HepG2 (cell line): Measurements from ENCODE around the gene ZDHHC14. TPM values are rescaled to one million over a fixed set of nuclear protein-coding genes. Genes with fewer than 3 reads are reported as not detected.
A peak's percentile ranks its signal among the peaks of the same experiment; 100 is the strongest.

Experiments used
- FOXA3 ChIP-seq: IDR thresholded peaks from 2 replicates; pipeline ENCODE4 v1.6.1; 2016; ENCODE audit warnings: missing genetic modification reagents, missing compliant biosample characterization
- GPN1 ChIP-seq: sonication (generic); formaldehyde crosslinking; IDR thresholded peaks from 2 replicates; pipeline ENCODE4 v1.5.1; 2020; ENCODE audit warnings: missing genetic modification reagents, borderline replicate concordance
- MEF2D ChIP-seq: sonication (generic); formaldehyde crosslinking; IDR thresholded peaks from 2 replicates; pipeline ENCODE4 v1.5.1; 2020; ENCODE audit warnings: mild to moderate bottlenecking, missing genetic modification reagents
- NFYB ChIP-seq: sonication (generic); formaldehyde crosslinking; IDR thresholded peaks from 2 replicates; pipeline ENCODE4 v1.4.0; 2020; ENCODE audit warnings: missing genetic modification reagents
- NR2C2 ChIP-seq: sonication (generic); formaldehyde crosslinking; IDR thresholded peaks from 2 replicates; pipeline ENCODE4 v1.4.0; 2020; ENCODE audit warnings: missing genetic modification reagents, mild to moderate bottlenecking, moderate library complexity, borderline replicate concordance
- NRL ChIP-seq: sonication (generic); formaldehyde crosslinking; IDR thresholded peaks from 2 replicates; pipeline ENCODE4 v1.5.0; 2020; ENCODE audit warnings: missing genetic modification reagents, mild to moderate bottlenecking, moderate library complexity, borderline replicate concordance
- PRPF4 ChIP-seq: fragments of 200-400 bp; formaldehyde crosslinking; IDR thresholded peaks from 2 replicates; pipeline ENCODE4 v1.6.1; 2016; ENCODE audit warnings: low read length, low read depth; ENCODE audit not compliant: poor library complexity, severe bottlenecking
- SMAD1 ChIP-seq: sonication (generic); formaldehyde crosslinking; IDR thresholded peaks from 2 replicates; pipeline ENCODE4 v1.4.0; 2020; ENCODE audit warnings: missing genetic modification reagents, low read depth, mild to moderate bottlenecking, borderline replicate concordance
- TEAD3 ChIP-seq: optimal IDR thresholded peaks from 2 replicates; pipeline ENCODE3; 2016; ENCODE audit warnings: borderline replicate concordance
- ZNF12 ChIP-seq: sonication (generic); formaldehyde crosslinking; IDR thresholded peaks from 2 replicates; pipeline ENCODE4 v1.5.0; 2020; ENCODE audit warnings: missing genetic modification reagents
- ZNF678 ChIP-seq: sonication (generic); formaldehyde crosslinking; IDR thresholded peaks from 2 replicates; pipeline ENCODE4 v1.4.0; 2020; ENCODE audit warnings: mild to moderate bottlenecking, missing genetic modification reagents
- ZNF775 ChIP-seq: sonication (generic); formaldehyde crosslinking; IDR thresholded peaks from 2 replicates; pipeline ENCODE4 v1.4.0; 2020; ENCODE audit warnings: missing genetic modification reagents, mild to moderate bottlenecking, moderate library complexity, borderline replicate concordance
- ZNF781 ChIP-seq: sonication (generic); formaldehyde crosslinking; IDR thresholded peaks from 2 replicates; pipeline ENCODE4 v1.5.1; 2020; ENCODE audit warnings: borderline replicate concordance, mild to moderate bottlenecking, missing genetic modification reagents; ENCODE audit errors: not compliant biosample characterization
- ZNF788 ChIP-seq: sonication (generic); formaldehyde crosslinking; IDR thresholded peaks from 2 replicates; pipeline ENCODE4 v1.5.0; 2020; ENCODE audit warnings: mild to moderate bottlenecking, missing genetic modification reagents, borderline replicate concordance
- ZSCAN25 ChIP-seq: sonication (generic); formaldehyde crosslinking; IDR thresholded peaks from 2 replicates; pipeline ENCODE4 v1.8.0; 2022; ENCODE audit warnings: mild to moderate bottlenecking, missing genetic modification reagents
- polyA plus RNA-seq, 8 experiments: library from polyadenylated mRNA; depleted of rRNA in 3 of 8; stranded (reverse) in 7 of 8; unstranded in 1 of 8; fragments of >200 nt; fragmentation: Illumina TruSeq in 4 of 8; extraction: Trizol in 4 of 8; gene quantifications; 2 replicates each; pipeline versions ENCODE4 v1.2.1 to v1.2.3, GENCODE V29; 2011 to 2016; ENCODE audit warnings: low read depth in 4 of 8, missing spikeins in 1 of 8, mixed read lengths in 1 of 8; ENCODE audit not compliant: insufficient read depth in 1 of 8
- total RNA-seq, 5 experiments: library from RNA; depleted of rRNA; stranded (reverse); fragments of >200 nt; fragmentation: Illumina TruSeq; extraction: Trizol; gene quantifications; 2 replicates each; pipeline ENCODE4 v1.2.3, GENCODE V29; 2016; ENCODE audit warnings: low read depth in 1 of 5
- TF ChIP-seq, protein P1 (sequence below): sonication (generic); formaldehyde crosslinking; IDR thresholded peaks from 2 replicates; pipeline ENCODE4 v1.9.0; 2021; ENCODE audit warnings: mild to moderate bottlenecking, missing genetic modification reagents
- TF ChIP-seq, protein P2 (sequence below): sonication (generic); formaldehyde crosslinking; IDR thresholded peaks from 2 replicates; pipeline ENCODE4 v1.8.1; 2023; ENCODE audit warnings: mild to moderate bottlenecking, missing genetic modification reagents
- TF ChIP-seq, protein P3 (sequence below): IDR thresholded peaks from 2 replicates; pipeline ENCODE4 v1.6.1; 2016; ENCODE audit warnings: missing genetic modification reagents, missing compliant biosample characterization
- TF ChIP-seq, protein P4 (sequence below): sonication (generic); formaldehyde crosslinking; IDR thresholded peaks from 2 replicates; pipeline ENCODE4 v1.4.0; 2020; ENCODE audit warnings: mild to moderate bottlenecking, missing genetic modification reagents

Gene ZDHHC14
- total and polyA plus RNA-seq, 2 of the 13 experiments (the other 11 are each of a cell fraction or from before 2014, with no cell fraction given): 3.7 to 9.5 TPM

DNA sequence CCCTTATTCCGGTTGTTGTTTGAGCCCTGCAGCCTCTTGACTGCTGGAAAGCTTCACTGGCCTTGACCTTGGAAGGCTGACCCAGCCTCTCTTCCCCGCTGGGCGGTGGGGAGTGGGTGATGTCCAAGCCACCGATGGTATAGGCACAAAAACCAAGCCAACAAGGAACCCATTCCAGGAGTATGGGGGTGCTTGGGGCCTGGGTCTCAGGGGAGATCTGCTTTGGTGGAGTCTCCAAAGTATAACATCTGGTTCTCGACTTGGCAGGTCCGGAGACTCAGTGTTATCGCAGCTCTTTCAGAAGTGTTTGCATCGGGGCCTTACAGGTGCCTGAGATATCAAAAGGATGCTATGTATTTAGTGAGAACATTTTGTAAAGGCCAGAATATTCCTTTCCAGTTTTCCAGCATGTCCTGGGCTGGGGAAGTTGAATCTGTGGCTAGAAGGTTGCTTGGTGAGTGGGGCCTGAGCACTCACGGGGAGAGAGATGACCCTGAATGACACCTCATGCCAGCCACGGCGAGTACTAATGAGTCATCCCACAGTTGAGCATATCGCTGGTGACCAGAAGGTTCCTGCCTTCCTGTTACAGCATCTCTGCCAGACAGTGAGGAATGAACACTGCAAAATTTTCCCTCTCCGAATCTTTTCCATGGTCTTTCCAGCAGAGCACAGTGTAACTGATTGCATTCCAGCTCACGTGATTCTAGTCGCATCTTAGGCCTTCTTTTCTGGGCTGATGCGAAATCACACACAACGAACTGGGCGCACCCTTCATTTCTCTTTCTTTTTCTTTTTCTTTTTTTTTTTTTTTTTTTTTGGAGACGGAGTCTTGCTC lies 133.9 kb downstream of the ZDHHC14 start (continued):
- TF ChIP-seq, protein P1, sequence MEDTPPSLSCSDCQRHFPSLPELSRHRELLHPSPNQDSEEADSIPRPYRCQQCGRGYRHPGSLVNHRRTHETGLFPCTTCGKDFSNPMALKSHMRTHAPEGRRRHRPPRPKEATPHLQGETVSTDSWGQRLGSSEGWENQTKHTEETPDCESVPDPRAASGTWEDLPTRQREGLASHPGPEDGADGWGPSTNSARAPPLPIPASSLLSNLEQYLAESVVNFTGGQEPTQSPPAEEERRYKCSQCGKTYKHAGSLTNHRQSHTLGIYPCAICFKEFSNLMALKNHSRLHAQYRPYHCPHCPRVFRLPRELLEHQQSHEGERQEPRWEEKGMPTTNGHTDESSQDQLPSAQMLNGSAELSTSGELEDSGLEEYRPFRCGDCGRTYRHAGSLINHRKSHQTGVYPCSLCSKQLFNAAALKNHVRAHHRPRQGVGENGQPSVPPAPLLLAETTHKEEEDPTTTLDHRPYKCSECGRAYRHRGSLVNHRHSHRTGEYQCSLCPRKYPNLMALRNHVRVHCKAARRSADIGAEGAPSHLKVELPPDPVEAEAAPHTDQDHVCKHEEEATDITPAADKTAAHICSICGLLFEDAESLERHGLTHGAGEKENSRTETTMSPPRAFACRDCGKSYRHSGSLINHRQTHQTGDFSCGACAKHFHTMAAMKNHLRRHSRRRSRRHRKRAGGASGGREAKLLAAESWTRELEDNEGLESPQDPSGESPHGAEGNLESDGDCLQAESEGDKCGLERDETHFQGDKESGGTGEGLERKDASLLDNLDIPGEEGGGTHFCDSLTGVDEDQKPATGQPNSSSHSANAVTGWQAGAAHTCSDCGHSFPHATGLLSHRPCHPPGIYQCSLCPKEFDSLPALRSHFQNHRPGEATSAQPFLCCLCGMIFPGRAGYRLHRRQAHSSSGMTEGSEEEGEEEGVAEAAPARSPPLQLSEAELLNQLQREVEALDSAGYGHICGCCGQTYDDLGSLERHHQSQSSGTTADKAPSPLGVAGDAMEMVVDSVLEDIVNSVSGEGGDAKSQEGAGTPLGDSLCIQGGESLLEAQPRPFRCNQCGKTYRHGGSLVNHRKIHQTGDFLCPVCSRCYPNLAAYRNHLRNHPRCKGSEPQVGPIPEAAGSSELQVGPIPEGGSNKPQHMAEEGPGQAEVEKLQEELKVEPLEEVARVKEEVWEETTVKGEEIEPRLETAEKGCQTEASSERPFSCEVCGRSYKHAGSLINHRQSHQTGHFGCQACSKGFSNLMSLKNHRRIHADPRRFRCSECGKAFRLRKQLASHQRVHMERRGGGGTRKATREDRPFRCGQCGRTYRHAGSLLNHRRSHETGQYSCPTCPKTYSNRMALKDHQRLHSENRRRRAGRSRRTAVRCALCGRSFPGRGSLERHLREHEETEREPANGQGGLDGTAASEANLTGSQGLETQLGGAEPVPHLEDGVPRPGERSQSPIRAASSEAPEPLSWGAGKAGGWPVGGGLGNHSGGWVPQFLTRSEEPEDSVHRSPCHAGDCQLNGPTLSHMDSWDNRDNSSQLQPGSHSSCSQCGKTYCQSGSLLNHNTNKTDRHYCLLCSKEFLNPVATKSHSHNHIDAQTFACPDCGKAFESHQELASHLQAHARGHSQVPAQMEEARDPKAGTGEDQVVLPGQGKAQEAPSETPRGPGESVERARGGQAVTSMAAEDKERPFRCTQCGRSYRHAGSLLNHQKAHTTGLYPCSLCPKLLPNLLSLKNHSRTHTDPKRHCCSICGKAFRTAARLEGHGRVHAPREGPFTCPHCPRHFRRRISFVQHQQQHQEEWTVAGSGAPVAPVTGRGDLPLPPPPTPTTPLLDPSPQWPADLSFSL (CRISPR knock-in tag): no peak
- TF ChIP-seq ZNF781 (CRISPR knock-in tag) (no peak), ZSCAN25 (CRISPR knock-in tag) (no peak; the same call in 1 of the 2 replicates), ZNF788 (CRISPR knock-in tag) (no peak), ZNF678 (CRISPR knock-in tag) (no peak), GPN1 (CRISPR knock-in tag) (no peak), ZNF775 (no peak), NFYB (CRISPR knock-in tag) (no peak), NRL (CRISPR knock-in tag) (no peak), TEAD3 (peak; percentile 76), NR2C2 (CRISPR knock-in tag) (no peak), PRPF4 (no peak), FOXA3 (CRISPR knock-in tag) (peak; percentile 55; the same call in 1 of the 2 replicates), SMAD1 (CRISPR knock-in tag) (no peak), MEF2D (CRISPR knock-in tag) (no peak), ZNF12 (CRISPR knock-in tag) (peak; percentile 98)
- TF ChIP-seq, protein P2, sequence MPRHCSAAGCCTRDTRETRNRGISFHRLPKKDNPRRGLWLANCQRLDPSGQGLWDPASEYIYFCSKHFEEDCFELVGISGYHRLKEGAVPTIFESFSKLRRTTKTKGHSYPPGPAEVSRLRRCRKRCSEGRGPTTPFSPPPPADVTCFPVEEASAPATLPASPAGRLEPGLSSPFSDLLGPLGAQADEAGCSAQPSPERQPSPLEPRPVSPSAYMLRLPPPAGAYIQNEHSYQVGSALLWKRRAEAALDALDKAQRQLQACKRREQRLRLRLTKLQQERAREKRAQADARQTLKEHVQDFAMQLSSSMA: no peak
- TF ChIP-seq, protein P3, sequence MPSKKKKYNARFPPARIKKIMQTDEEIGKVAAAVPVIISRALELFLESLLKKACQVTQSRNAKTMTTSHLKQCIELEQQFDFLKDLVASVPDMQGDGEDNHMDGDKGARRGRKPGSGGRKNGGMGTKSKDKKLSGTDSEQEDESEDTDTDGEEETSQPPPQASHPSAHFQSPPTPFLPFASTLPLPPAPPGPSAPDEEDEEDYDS (CRISPR knock-in tag): no peak
- TF ChIP-seq, protein P4, sequence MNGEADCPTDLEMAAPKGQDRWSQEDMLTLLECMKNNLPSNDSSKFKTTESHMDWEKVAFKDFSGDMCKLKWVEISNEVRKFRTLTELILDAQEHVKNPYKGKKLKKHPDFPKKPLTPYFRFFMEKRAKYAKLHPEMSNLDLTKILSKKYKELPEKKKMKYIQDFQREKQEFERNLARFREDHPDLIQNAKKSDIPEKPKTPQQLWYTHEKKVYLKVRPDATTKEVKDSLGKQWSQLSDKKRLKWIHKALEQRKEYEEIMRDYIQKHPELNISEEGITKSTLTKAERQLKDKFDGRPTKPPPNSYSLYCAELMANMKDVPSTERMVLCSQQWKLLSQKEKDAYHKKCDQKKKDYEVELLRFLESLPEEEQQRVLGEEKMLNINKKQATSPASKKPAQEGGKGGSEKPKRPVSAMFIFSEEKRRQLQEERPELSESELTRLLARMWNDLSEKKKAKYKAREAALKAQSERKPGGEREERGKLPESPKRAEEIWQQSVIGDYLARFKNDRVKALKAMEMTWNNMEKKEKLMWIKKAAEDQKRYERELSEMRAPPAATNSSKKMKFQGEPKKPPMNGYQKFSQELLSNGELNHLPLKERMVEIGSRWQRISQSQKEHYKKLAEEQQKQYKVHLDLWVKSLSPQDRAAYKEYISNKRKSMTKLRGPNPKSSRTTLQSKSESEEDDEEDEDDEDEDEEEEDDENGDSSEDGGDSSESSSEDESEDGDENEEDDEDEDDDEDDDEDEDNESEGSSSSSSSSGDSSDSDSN (CRISPR knock-in tag): peak; percentile 12; the same call in 1 of the 2 replicates
